ENCODE measurements around the gene PRR16. TPM values are rescaled to one million over a fixed set of nuclear protein-coding genes. Genes with fewer than 3 reads are reported as not detected.

PRR16 gene
- total RNA-seq, 3 donors from 2014 or later = 1.2 to 9.6 (median 3.6) TPM

DNA sequence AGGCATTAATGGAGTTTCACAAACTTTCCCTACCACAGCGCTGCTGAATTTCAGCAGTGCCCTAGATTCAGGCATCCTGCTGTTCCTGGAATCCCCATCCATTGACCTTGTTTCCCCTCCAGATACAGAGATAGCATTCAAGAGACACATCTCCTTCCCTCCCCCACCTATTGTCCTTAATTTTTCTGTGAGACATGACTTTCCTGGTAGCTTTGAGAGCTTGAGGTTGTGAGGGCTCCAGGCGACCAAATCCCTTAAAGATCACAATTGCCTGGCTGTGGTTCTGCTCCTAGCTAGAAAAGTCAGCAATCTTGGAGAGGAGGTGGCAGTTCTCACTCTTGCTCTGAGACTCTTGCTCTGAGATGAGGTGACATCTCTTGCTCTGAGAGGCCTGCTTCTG is 48.0 kb downstream of the PRR16 start:
- TF ChIP-seq POLR2AphosphoS5 (IDR thresholded peaks at IDR 0.05) = no peak
- TF ChIP-seq POLR2A (IDR thresholded peaks at IDR 0.05) = no peak
- TF ChIP-seq, protein P1, sequence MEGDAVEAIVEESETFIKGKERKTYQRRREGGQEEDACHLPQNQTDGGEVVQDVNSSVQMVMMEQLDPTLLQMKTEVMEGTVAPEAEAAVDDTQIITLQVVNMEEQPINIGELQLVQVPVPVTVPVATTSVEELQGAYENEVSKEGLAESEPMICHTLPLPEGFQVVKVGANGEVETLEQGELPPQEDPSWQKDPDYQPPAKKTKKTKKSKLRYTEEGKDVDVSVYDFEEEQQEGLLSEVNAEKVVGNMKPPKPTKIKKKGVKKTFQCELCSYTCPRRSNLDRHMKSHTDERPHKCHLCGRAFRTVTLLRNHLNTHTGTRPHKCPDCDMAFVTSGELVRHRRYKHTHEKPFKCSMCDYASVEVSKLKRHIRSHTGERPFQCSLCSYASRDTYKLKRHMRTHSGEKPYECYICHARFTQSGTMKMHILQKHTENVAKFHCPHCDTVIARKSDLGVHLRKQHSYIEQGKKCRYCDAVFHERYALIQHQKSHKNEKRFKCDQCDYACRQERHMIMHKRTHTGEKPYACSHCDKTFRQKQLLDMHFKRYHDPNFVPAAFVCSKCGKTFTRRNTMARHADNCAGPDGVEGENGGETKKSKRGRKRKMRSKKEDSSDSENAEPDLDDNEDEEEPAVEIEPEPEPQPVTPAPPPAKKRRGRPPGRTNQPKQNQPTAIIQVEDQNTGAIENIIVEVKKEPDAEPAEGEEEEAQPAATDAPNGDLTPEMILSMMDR (IDR thresholded peaks at IDR 0.05) = no peak
- H3K27me3 ChIP-seq = no peaks in the 10 kb centered on the region
- no peak overlapping the region for H3K27ac ChIP-seq
- no peaks in the 10 kb centered on the region for H3K36me3 ChIP-seq
- no peaks in the 10 kb centered on the region for H3K4me1 ChIP-seq
- no peak for DNase-seq (ENCODE audit: low spot score in 2 of 2)
- no peak overlapping the region for H3K4me3 ChIP-seq
- no peaks in the 10 kb centered on the region for H3K9me3 ChIP-seq
- intact Hi-C loops (cut with DNase I; ENCODE audit: low total_unique reads) = no loop called here

DNA sequence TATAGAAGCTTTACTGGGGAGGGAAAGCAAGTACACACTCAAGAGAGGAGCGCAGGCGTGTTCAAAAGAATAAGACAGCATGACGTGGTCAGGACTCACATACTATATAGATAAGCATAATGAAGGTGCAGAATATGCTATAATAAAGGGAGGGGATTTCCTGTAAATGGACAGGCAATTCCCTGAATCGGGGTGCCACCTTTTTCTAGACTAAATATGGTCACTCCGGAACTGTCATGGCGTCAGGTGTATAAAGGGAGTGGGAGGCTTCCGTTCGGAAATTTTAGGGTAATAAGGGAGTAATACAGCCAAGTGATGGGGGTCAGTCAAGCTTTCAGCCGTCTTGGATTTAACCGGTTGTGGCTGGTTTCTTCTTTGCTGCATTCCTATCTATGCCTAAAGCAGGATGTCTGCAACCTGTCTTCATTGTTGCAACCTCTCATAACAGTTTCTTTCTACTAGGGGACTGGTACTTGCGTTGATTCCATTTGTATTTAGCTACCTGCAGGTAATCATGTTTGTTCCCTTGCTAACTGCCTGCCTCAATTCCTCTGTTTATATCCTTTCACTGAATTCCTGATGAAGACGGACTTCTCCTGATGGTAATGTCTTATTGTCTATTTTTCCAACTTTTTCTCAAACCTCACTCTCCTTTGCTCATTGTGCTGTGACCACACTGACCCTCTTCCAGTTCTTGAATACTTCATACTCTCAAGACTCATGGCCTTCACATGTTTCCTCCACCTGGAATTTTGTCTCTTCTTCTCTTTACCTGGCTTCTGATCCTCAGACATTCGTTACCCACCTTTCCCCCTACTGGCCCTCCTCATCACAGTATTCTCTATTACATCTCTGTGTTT is 48.9 kb downstream of the PRR16 start:
- Histone ChIP-seq H3K36me3 (no peaks in the 10 kb centered on the region), H3K9me3 (no peaks in the 10 kb centered on the region), H3K27ac (no peak overlapping the region), H3K4me3 (no peak overlapping the region), H3K4me1 (no peaks in the 10 kb centered on the region), H3K27me3 (no peaks in the 10 kb centered on the region)
- no peak for TF ChIP-seq POLR2AphosphoS5 (IDR thresholded peaks at IDR 0.05)
- TF ChIP-seq POLR2A (IDR thresholded peaks at IDR 0.05) = no peak
- TF ChIP-seq, protein P1 (IDR thresholded peaks at IDR 0.05) = no peak
- no peak for DNase-seq (ENCODE audit: low spot score in 2 of 2)
- intact Hi-C loops (cut with DNase I; ENCODE audit: low total_unique reads) = no loop called here

DNA sequence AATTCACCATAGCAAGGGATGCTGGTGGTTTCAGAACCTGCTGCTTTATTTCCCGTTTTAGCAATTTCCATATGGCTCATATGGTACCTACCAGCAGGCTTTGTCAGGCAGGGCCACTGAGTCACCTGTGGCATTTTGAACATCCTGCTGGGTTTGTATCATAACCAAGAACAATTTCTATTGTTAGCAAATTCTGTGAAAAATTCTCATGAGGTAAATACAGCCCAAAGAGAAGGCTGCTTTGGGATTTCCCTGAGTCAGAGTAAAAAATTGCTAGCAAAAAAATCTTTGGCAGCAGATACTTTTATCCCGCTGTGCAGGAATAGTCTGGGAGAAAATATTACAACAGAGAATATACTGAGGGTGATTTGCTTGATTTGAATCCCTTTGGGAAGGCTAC is 52.7 kb downstream of the PRR16 start:
- H3K27ac ChIP-seq = no peak overlapping the region
- no peak for DNase-seq (ENCODE audit: low spot score in 2 of 2)

DNA sequence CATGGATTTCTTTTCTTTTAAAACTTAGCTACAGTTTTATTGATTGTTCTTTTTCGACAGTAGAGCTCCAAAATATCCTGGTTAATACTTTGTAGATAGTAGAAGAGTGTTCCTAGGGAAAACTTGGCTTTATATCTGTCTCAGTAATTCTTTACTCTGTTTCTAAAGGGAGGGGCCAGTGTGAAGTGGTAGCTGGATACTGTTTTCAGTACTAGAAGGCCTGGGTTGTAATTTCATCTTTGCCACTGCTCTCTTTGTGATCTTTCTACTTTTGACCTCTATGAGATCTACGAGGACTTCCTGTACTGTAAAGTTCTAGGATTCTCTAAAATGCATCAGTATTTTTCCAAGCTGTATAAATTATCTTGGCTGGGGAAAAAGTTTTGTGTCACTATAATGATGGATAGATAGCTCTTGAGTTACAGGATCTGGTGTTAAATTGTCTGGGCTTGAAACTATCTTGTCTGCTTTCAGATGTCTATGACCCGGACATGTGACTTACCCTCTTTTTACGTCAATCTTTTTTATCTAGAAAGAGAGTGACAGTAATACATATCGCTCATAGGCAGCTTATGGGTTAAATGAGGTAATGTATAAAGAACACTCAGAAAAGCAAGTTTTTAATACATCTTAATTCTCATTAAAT is 53.6 kb downstream of the PRR16 start:
- Histone ChIP-seq H3K4me1 (no peaks in the 10 kb centered on the region), H3K9me3 (no peaks in the 10 kb centered on the region), H3K27ac (no peak overlapping the region), H3K36me3 (no peaks in the 10 kb centered on the region), H3K4me3 (no peak overlapping the region), H3K27me3 (no peaks in the 10 kb centered on the region)
- TF ChIP-seq POLR2A (IDR thresholded peaks at IDR 0.05) (no peak), POLR2AphosphoS5 (IDR thresholded peaks at IDR 0.05) (no peak)
- DNase-seq (ENCODE audit: low spot score in 2 of 2) = no peak
- intact Hi-C loops (cut with DNase I; ENCODE audit: low total_unique reads) = no loop called here

More for the DNA sequence above, 52.7 kb downstream of the PRR16 start:
- no peaks in the 10 kb centered on the region for H3K27me3 ChIP-seq
- TF ChIP-seq, protein P1 (IDR thresholded peaks at IDR 0.05) = no peak
- no peak for TF ChIP-seq POLR2AphosphoS5 (IDR thresholded peaks at IDR 0.05)
- TF ChIP-seq POLR2A (IDR thresholded peaks at IDR 0.05) = no peak
- no peak overlapping the region for H3K4me3 ChIP-seq
- H3K9me3 ChIP-seq = no peaks in the 10 kb centered on the region
- intact Hi-C loops (cut with DNase I; ENCODE audit: low total_unique reads) = no loop called here
- H3K4me1 ChIP-seq = no peaks in the 10 kb centered on the region
- no peaks in the 10 kb centered on the region for H3K36me3 ChIP-seq

DNA sequence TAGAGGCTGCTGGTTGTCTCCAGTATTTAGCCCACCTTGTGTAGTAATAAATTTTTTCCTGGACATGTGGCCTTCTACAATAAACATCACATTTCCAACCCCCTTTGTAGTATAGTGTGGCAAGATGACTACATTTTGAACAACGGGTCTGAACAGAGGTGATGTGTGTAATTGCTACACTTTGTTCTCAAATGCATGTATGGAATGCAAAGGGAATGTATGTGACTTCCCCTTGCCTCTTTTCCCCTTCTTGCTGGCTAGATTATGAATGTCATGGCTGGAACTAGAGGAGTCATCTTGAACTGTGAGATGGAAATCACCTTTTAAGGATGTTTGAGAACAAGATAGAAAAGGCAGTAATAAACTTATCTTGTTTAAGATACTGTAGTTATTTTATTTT is 54.5 kb downstream of the PRR16 start:
- no peaks in the 10 kb centered on the region for H3K4me1 ChIP-seq
- DNase-seq (ENCODE audit: low spot score in 2 of 2) = no peak
- intact Hi-C loops (cut with DNase I; ENCODE audit: low total_unique reads) = no loop called here
- no peaks in the 10 kb centered on the region for H3K27me3 ChIP-seq
- no peak overlapping the region for H3K27ac ChIP-seq
- TF ChIP-seq, protein P1 (IDR thresholded peaks at IDR 0.05) = no peak
- TF ChIP-seq POLR2AphosphoS5 (IDR thresholded peaks at IDR 0.05) = no peak
- no peak for TF ChIP-seq POLR2A (IDR thresholded peaks at IDR 0.05)
- H3K4me3 ChIP-seq = no peak overlapping the region
- no peaks in the 10 kb centered on the region for H3K9me3 ChIP-seq
- no peaks in the 10 kb centered on the region for H3K36me3 ChIP-seq
